Measurements from ENCODE around the gene MTHFD1L. TPM values are rescaled to one million over a fixed set of nuclear protein-coding genes. Genes with fewer than 3 reads are reported as not detected.

MTHFD1L gene
- total RNA-seq, 1 donor from 2014 or later, result 32.5 TPM

DNA sequence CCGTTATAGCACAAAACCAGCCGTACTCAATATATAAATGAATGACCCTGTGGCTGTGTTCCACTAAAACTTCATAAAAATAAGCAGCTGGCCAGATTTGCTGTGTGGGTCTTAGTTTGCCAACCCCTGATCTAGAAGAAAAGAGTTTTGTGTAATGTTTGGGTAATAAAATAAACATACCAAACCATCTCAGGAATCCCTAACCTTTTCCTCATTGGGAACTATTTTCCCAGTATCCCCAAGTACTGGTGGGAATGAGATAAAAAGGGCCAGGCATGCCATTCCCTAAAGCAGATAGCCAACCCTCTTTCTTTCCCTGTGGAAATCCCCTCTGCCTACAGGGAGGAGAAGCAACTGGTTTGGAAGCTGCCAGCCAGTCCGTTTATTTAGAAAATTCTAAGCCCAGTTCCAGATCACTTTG lies 205.1 kb downstream of the MTHFD1L start:
- Histone ChIP-seq H3K4me3 (no peak overlapping the region), H3K9ac (no peak overlapping the region), H3K9me3 (ENCODE audit: low read depth) (no peaks in the 10 kb centered on the region), H3K4me1 (no peaks in the 10 kb centered on the region), H3K27me3 (no peaks in the 10 kb centered on the region), H3F3A (ENCODE audit: low read depth) (no peaks in the 10 kb centered on the region), H3K27ac (no peak overlapping the region), H4K20me1 (ENCODE audit: low read depth) (no peaks in the 10 kb centered on the region), H2AFZ (replicated peaks) (no peak overlapping the region), H3K79me2 (ENCODE audit: low read depth) (no peaks in the 10 kb centered on the region), H3K4me2 (no peak overlapping the region), H3K36me3 (no peaks in the 10 kb centered on the region)
- no peak for DNase-seq (ENCODE audit: low spot score)
- no peak overlapping the region for H3K27ac Mint-ChIP-seq
- H3K4me3 Mint-ChIP-seq, result no peak overlapping the region
- H3K4me1 Mint-ChIP-seq, result no peaks in the 10 kb centered on the region
- H3K36me3 Mint-ChIP-seq, result peaks cover 37% of the 10 kb centered on the region
- peaks cover under 1% of the 10 kb centered on the region for H3K27me3 Mint-ChIP-seq (ENCODE audit: insufficient read depth, low read depth)
- peaks cover 14% of the 10 kb centered on the region for H3K9me3 Mint-ChIP-seq
- TF ChIP-seq, protein P1, sequence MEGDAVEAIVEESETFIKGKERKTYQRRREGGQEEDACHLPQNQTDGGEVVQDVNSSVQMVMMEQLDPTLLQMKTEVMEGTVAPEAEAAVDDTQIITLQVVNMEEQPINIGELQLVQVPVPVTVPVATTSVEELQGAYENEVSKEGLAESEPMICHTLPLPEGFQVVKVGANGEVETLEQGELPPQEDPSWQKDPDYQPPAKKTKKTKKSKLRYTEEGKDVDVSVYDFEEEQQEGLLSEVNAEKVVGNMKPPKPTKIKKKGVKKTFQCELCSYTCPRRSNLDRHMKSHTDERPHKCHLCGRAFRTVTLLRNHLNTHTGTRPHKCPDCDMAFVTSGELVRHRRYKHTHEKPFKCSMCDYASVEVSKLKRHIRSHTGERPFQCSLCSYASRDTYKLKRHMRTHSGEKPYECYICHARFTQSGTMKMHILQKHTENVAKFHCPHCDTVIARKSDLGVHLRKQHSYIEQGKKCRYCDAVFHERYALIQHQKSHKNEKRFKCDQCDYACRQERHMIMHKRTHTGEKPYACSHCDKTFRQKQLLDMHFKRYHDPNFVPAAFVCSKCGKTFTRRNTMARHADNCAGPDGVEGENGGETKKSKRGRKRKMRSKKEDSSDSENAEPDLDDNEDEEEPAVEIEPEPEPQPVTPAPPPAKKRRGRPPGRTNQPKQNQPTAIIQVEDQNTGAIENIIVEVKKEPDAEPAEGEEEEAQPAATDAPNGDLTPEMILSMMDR (IDR thresholded peaks at IDR 0.05), result no peak
- TF ChIP-seq EZH2phosphoT487 (IDR thresholded peaks at IDR 0.05) (no peak), EZH2 (IDR thresholded peaks at IDR 0.05) (no peak)

DNA sequence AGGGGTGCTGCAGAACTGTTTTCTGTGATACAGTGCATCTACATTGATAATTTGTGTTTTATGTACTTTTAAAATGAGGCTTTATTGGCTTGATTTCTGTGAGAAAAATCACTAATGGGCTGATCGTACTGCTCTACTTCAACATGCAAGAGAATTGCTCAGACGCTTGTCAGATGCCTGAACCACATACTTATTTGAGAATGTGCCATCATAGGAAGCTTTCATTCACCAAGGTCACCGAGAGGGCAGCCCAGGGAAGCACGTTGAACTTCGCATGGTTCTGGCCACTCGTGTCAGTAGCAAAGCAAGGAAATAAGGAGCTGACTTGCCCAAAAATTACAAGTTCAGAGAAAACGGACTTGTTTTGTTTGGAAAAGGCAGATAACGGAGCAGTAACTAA lies 205.8 kb downstream of the MTHFD1L start:
- no peak overlapping the region for H3K4me2 ChIP-seq
- no peaks in the 10 kb centered on the region for H3K4me1 ChIP-seq
- no peak for TF ChIP-seq EZH2phosphoT487 (IDR thresholded peaks at IDR 0.05)
- TF ChIP-seq EZH2 (IDR thresholded peaks at IDR 0.05), result no peak
- TF ChIP-seq, protein P1 (IDR thresholded peaks at IDR 0.05), result no peak
- H3K27me3 ChIP-seq, result no peaks in the 10 kb centered on the region
- Mint-ChIP-seq H3K36me3 (peaks cover 35% of the 10 kb centered on the region), H3K9me3 (peaks cover 17% of the 10 kb centered on the region), H3K27me3 (ENCODE audit: insufficient read depth, low read depth) (peaks cover 4% of the 10 kb centered on the region), H3K4me3 (no peak overlapping the region), H3K27ac (no peak overlapping the region), H3K4me1 (no peaks in the 10 kb centered on the region)
- H3K79me2 ChIP-seq (ENCODE audit: low read depth), result no peaks in the 10 kb centered on the region
- H2AFZ ChIP-seq (replicated peaks), result no peak overlapping the region
- no peak for DNase-seq (ENCODE audit: low spot score)
- H3K27ac ChIP-seq, result no peak overlapping the region
- H3K36me3 ChIP-seq, result no peaks in the 10 kb centered on the region
- no peaks in the 10 kb centered on the region for H3K9me3 ChIP-seq (ENCODE audit: low read depth)
- H3K4me3 ChIP-seq, result no peak overlapping the region
- no peak overlapping the region for H3K9ac ChIP-seq
- H3F3A ChIP-seq (ENCODE audit: low read depth), result no peaks in the 10 kb centered on the region
- no peaks in the 10 kb centered on the region for H4K20me1 ChIP-seq (ENCODE audit: low read depth)

DNA sequence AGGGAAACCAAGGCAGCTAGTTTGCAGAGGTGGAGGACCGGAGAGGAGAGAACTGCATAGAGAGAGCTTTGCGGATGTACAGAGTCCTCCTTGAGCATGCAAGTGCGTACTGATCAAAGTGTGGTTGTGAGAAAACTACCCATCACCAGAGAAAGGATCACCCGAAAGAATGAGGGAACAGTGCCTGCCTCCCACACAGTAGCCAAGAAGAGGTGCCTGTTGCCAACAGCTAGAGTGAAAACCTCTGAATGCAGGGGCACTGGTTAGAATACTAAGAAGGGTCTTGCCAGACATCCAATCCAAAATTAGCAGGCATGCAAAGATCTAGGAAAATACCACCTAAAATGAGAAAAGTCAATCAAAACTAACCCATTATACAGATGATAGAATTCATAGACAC lies 207.6 kb downstream of the MTHFD1L start:
- Mint-ChIP-seq H3K27ac (no peak overlapping the region), H3K9me3 (peaks cover 22% of the 10 kb centered on the region), H3K36me3 (peaks cover 34% of the 10 kb centered on the region), H3K4me3 (no peak overlapping the region), H3K4me1 (no peaks in the 10 kb centered on the region), H3K27me3 (ENCODE audit: insufficient read depth, low read depth) (peaks cover 4% of the 10 kb centered on the region)
- TF ChIP-seq EZH2 (IDR thresholded peaks at IDR 0.05) (no peak), EZH2phosphoT487 (IDR thresholded peaks at IDR 0.05) (no peak)
- TF ChIP-seq, protein P1 (IDR thresholded peaks at IDR 0.05), result no peak
- no peak for DNase-seq (ENCODE audit: low spot score)
- no peak overlapping the region for H3K27ac ChIP-seq
- no peak overlapping the region for H3K9ac ChIP-seq
- no peak overlapping the region for H3K4me3 ChIP-seq
- no peaks in the 10 kb centered on the region for H3F3A ChIP-seq (ENCODE audit: low read depth)
- no peaks in the 10 kb centered on the region for H4K20me1 ChIP-seq (ENCODE audit: low read depth)
- H3K9me3 ChIP-seq (ENCODE audit: low read depth), result no peaks in the 10 kb centered on the region
- no peaks in the 10 kb centered on the region for H3K27me3 ChIP-seq
- no peaks in the 10 kb centered on the region for H3K4me1 ChIP-seq
- no peaks in the 10 kb centered on the region for H3K79me2 ChIP-seq (ENCODE audit: low read depth)
- no peak overlapping the region for H3K4me2 ChIP-seq
- no peaks in the 10 kb centered on the region for H3K36me3 ChIP-seq
- no peak overlapping the region for H2AFZ ChIP-seq (replicated peaks)
